ENCODE results near the gene SPNS1.

SPNS1 gene

DNA sequence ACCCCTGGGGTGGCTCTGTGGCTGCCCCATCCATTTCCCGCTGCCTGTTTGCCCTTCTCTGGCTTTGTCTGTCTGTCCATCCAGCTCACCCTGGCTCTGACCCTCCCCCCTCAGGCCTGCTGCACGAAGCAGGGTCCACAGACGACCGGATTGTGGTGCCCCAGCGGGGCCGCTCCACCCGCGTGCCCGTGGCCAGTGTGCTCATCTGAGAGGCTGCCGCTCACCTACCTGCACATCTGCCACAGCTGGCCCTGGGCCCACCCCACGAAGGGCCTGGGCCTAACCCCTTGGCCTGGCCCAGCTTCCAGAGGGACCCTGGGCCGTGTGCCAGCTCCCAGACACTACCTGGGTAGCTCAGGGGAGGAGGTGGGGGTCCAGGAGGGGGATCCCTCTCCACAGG is 9.5 kb downstream of the SPNS1 start:
- TF ChIP-seq, protein P1, sequence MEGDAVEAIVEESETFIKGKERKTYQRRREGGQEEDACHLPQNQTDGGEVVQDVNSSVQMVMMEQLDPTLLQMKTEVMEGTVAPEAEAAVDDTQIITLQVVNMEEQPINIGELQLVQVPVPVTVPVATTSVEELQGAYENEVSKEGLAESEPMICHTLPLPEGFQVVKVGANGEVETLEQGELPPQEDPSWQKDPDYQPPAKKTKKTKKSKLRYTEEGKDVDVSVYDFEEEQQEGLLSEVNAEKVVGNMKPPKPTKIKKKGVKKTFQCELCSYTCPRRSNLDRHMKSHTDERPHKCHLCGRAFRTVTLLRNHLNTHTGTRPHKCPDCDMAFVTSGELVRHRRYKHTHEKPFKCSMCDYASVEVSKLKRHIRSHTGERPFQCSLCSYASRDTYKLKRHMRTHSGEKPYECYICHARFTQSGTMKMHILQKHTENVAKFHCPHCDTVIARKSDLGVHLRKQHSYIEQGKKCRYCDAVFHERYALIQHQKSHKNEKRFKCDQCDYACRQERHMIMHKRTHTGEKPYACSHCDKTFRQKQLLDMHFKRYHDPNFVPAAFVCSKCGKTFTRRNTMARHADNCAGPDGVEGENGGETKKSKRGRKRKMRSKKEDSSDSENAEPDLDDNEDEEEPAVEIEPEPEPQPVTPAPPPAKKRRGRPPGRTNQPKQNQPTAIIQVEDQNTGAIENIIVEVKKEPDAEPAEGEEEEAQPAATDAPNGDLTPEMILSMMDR (IDR thresholded peaks at IDR 0.05; ENCODE audit: low read length, missing control alignments): no peak
- DNase-seq (ENCODE audit: low read depth): no peak
- no peak overlapping the region for H3K4me3 ChIP-seq (replicated peaks; ENCODE audit: low read depth, low read length)

DNA sequence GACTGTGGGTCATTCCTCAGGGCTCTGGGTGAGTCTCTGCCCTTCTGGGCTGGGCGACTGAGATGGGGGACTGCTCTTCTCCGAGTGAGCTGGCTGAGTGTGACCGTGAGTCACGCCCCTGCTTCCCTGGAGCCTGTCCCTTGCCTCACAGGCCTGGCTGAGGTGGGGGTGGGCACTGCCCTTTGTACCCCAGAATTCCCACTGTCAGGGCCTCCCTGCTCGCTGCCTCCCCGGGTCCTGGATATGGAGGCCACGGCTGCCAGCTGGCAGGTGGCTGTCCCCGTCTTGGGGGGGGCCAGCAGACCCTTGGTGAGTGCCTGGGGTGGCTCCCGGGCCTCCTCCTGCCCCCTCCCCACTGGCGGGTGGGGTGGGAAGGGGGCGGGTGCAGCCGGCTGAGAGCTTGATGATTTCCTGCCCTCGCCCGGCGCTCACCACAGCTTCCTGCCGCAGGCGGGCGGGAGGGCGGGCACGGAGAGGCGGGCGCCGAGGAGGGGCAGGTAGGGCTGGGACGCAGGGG is 10.1 kb downstream of the SPNS1 start, which contains the start of gene LAT:
Gene LAT, plus strand, starts transcription at position 434 of the 517 bp plus-strand sequence. CDS start 366 bp downstream, outside the sequence.
- TF ChIP-seq, protein P1 (IDR thresholded peaks at IDR 0.05; ENCODE audit: low read length, missing control alignments): no peak
- no peak within 1 kb of the TSS for H3K4me3 ChIP-seq (replicated peaks; ENCODE audit: low read depth, low read length)
- DNase-seq (ENCODE audit: low read depth): no peak

DNA sequence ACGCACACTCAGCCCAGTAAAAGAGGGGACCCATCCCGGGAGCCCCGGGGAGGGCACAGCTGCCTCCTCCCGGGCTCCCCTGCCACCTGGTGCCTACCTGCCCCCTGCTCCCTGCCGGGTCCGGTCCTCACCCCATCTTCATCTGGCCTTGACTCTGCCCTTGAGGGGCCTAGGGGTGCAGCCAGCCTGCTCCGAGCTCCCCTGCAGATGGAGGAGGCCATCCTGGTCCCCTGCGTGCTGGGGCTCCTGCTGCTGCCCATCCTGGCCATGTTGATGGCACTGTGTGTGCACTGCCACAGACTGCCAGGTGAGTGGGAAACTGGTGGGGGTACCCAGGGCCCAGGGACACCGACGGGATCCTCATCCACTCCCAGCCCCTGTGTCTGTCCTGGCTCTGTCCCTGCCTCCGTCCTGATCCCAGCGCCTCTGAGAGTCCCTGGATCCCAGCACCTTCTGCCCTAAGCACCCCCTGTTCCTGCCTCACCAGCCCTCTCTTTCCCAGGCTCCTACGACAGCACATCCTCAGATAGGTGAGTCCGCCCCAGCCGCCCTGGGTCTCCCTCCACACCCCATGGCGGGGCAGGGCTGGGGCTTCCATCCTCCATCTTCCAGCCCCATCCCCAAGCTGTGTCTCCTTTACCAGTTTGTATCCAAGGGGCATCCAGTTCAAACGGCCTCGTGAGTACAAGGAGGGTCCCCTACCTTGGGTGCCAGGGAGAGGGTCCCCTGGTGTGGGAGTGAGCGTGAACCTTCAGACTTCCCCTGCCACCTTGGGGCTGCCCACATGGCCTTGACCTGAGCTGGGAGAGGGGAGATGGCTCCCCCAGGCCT is 10.8 kb downstream of the SPNS1 start:
- no peak for DNase-seq (ENCODE audit: low read depth)
- TF ChIP-seq, protein P1 (IDR thresholded peaks at IDR 0.05; ENCODE audit: low read length, missing control alignments): no peak
- no peak overlapping the region for H3K4me3 ChIP-seq (replicated peaks; ENCODE audit: low read depth, low read length)

DNA sequence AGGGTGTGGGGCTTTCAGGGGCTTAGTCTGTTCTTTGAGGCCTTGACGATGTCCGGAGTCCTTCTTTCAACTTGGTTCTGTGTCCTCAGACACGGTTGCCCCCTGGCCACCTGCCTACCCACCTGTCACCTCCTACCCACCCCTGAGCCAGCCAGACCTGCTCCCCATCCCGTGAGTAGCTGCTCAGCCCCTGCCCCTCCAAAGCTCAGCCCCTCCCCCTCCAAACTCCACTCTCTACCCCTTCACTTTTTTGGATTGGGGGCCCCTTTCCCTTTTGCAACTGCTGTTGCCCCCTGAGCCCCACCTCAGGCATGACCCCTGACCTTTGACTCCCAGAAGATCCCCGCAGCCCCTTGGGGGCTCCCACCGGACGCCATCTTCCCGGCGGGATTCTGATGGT is 11.5 kb downstream of the SPNS1 start:
- TF ChIP-seq, protein P1 (IDR thresholded peaks at IDR 0.05; ENCODE audit: low read length, missing control alignments): no peak
- H3K4me3 ChIP-seq (replicated peaks; ENCODE audit: low read depth, low read length): no peak overlapping the region
- no peak for DNase-seq (ENCODE audit: low read depth)

DNA sequence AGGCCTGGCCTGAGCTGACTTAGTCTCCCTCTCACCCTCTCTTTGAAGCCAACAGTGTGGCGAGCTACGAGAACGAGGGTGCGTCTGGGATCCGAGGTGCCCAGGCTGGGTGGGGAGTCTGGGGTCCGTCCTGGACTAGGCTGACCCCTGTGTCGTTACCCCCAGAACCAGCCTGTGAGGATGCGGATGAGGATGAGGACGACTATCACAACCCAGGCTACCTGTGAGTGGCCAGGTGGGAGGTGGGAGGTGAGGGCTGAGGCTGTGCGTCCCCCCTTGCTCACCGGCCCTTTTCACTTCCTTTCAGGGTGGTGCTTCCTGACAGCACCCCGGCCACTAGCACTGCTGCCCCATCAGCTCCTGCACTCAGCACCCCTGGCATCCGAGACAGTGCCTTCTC is 11.9 kb downstream of the SPNS1 start:
- DNase-seq (ENCODE audit: low read depth): no peak
- H3K4me3 ChIP-seq (replicated peaks; ENCODE audit: low read depth, low read length): no peak overlapping the region
- TF ChIP-seq, protein P1 (IDR thresholded peaks at IDR 0.05; ENCODE audit: low read length, missing control alignments): no peak

DNA sequence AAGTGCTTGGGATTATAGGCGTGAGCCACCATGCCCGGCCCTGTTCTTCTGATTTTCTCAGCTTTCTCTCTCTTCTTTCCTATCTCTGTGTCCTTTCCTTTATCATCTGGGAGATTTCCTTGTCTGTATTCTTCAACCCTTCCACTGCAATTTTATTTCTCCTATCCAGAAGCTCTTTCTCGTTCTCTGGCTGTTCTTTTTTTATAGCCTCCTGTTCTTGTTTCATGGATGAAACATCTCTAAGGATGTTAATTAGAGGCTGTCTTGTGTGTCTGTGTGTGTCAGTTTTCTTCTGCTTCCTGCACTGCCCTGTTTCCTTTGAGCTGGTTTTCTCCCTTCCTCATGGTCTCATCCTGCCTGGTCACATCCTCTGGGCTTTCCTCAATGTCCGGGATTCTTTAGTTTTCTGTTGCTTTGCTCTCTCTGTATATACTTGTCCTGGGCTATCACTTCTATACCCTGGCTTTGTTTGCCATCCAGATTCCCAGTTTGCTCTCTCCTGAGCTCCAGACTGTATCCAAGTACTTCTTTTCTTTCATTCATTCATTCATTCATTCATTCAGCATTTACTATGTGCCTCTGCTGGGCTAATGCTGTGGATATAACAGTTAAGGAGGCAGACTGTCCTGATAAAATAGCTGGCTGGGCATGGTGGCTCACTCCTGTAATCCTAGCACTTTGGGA is 12.7 kb downstream of the SPNS1 start:
- TF ChIP-seq, protein P1 (IDR thresholded peaks at IDR 0.05; ENCODE audit: low read length, missing control alignments): no peak
- no peak overlapping the region for H3K4me3 ChIP-seq (replicated peaks; ENCODE audit: low read depth, low read length)
- no peak for DNase-seq (ENCODE audit: low read depth)
